Caco-2 (cell line): ENCODE data around the gene RUNX1. TPM values are rescaled to one million over a fixed set of nuclear protein-coding genes. Genes with fewer than 3 reads are reported as not detected.

Experiments
- BruUV-seq: library from RNA; stranded (reverse); fragments of 400-500 nt; replicated peaks from 2 replicates; lab custom pipeline; 2021; lab: Mats Ljungman, UMichigan
- CTCF ChIA-PET: fragments of 300-600 bp; sonication (Branson Sonifier 250); formaldehyde crosslinking; loops from one replicate; lab custom pipeline; 2022; ENCODE audit warnings: antibody characterized with exemption; lab: Charles Lee
- POLR2A ChIA-PET: fragments of 300-600 bp; sonication (Branson Sonifier 250); formaldehyde crosslinking; loops from one replicate; lab custom pipeline; 2022; ENCODE audit warnings: antibody characterized with exemption; lab: Charles Lee
- DNase-seq, 2 experiments: peaks; one replicate each; pipeline versions ENCODE4 v3.0.0 to v3.0.0-alpha.2; 2020 to 2022
- H3K27me3 ChIP-seq: replicated peaks from 2 replicates; pipeline ENCODE4 v1.6.0; 2011; ENCODE audit warnings: low read length; ENCODE audit not compliant: control insufficient read depth, insufficient read depth
- H3K36me3 ChIP-seq: 2 replicates; pipeline ENCODE4 v1.5.1; 2011; ENCODE audit warnings: low read length; ENCODE audit not compliant: control insufficient read depth, insufficient read depth
- H3K4me1 ChIP-seq: fragments of 250-450 bp; sonication (Bioruptor Pico); 2 replicates; pipeline ENCODE4 v1.5.1; 2020; ENCODE audit warnings: mild to moderate bottlenecking
- H3K4me3 ChIP-seq: 2 replicates; pipeline ENCODE4 v1.5.1; 2011; ENCODE audit warnings: low read depth, mild to moderate bottlenecking, control low read depth, low read length
- H3K9me3 ChIP-seq: fragments of 250-450 bp; sonication (Bioruptor Pico); 2 replicates; pipeline ENCODE4 v1.5.1; 2020; ENCODE audit warnings: mild to moderate bottlenecking, moderate library complexity
- H3K27ac Mint-ChIP-seq: one replicate; pipeline ENCODE4 v1.8.0; 2022; ENCODE audit warnings: mixed read lengths; ENCODE audit not compliant: unreplicated experiment
- H3K27me3 Mint-ChIP-seq: one replicate; pipeline ENCODE4 v1.8.0; 2022; ENCODE audit warnings: mixed read lengths; ENCODE audit not compliant: insufficient read depth, unreplicated experiment
- H3K36me3 Mint-ChIP-seq: one replicate; pipeline ENCODE4 v1.8.0; 2022; ENCODE audit warnings: mild to moderate bottlenecking, mixed read lengths; ENCODE audit not compliant: insufficient read depth, unreplicated experiment
- H3K4me1 Mint-ChIP-seq: one replicate; pipeline ENCODE4 v1.8.0; 2022; ENCODE audit warnings: low read depth, mixed read lengths; ENCODE audit not compliant: unreplicated experiment
- H3K4me3 Mint-ChIP-seq: one replicate; pipeline ENCODE4 v1.8.0; 2022; ENCODE audit warnings: mild to moderate bottlenecking, moderate library complexity, mixed read lengths; ENCODE audit not compliant: unreplicated experiment
- H3K9me3 Mint-ChIP-seq: one replicate; pipeline ENCODE4 v1.8.0; 2022; ENCODE audit warnings: mixed read lengths; ENCODE audit not compliant: unreplicated experiment
- intact Hi-C: fragments of 100-400 bp; cut with micrococcal nuclease; formaldehyde crosslinking; loops from one replicate; pipeline ENCODE4 v1.10.0; 2022; ENCODE audit not compliant: unreplicated experiment
- total RNA-seq: library from RNA; stranded (reverse); gene quantifications from 2 replicates; pipeline ENCODE4 v1.2.3, GENCODE V29; 2022
- TF ChIP-seq, protein P1 (sequence below), 2 experiments: fragments of 200-600 bp in 1 of 2; IDR thresholded peaks; 1 replicate in 1 of 2; 2 replicates in 1 of 2; pipeline versions ENCODE4 v1.5.1 to v1.8.0; 2011 to 2022; ENCODE audit warnings: antibody characterized with exemption in 1 of 2, control low read depth in 1 of 2, inconsistent platforms in 1 of 2, low read depth in 1 of 2, low read length in 1 of 2, mild to moderate bottlenecking in 1 of 2, moderate library complexity in 1 of 2; ENCODE audit not compliant: insufficient read depth in 1 of 2, severe bottlenecking in 1 of 2, unreplicated experiment in 1 of 2

The RUNX1 gene
- total RNA-seq, 1 experiment from 2014 or later: 11.7 TPM

GRCh38 chr21:34850166-34850690 lies 198.9 kb downstream of the RUNX1 start:
- DNase-seq: no peak
- no peaks in the 10 kb centered on the region for H3K27me3 ChIP-seq
- H3K36me3 Mint-ChIP-seq: no peaks in the 10 kb centered on the region
- POLR2A ChIA-PET: no interaction called here
- CTCF ChIA-PET: no interaction called here
- no peak overlapping the region for H3K4me3 ChIP-seq
- intact Hi-C loops: no loop called here
- H3K9me3 ChIP-seq: no peaks in the 10 kb centered on the region
- no peak overlapping the region for H3K27ac Mint-ChIP-seq
- no TSS peak for BruUV-seq
- no peaks in the 10 kb centered on the region for H3K4me1 Mint-ChIP-seq
- H3K4me1 ChIP-seq: no peaks in the 10 kb centered on the region
- H3K27me3 Mint-ChIP-seq: no peaks in the 10 kb centered on the region
- H3K9me3 Mint-ChIP-seq: no peaks in the 10 kb centered on the region
- TF ChIP-seq, protein P1, sequence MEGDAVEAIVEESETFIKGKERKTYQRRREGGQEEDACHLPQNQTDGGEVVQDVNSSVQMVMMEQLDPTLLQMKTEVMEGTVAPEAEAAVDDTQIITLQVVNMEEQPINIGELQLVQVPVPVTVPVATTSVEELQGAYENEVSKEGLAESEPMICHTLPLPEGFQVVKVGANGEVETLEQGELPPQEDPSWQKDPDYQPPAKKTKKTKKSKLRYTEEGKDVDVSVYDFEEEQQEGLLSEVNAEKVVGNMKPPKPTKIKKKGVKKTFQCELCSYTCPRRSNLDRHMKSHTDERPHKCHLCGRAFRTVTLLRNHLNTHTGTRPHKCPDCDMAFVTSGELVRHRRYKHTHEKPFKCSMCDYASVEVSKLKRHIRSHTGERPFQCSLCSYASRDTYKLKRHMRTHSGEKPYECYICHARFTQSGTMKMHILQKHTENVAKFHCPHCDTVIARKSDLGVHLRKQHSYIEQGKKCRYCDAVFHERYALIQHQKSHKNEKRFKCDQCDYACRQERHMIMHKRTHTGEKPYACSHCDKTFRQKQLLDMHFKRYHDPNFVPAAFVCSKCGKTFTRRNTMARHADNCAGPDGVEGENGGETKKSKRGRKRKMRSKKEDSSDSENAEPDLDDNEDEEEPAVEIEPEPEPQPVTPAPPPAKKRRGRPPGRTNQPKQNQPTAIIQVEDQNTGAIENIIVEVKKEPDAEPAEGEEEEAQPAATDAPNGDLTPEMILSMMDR (IDR thresholded peaks at IDR 0.05; ENCODE audit: insufficient read depth in 1 of 2, low read depth in 1 of 2, low read length in 1 of 2, severe bottlenecking in 1 of 2, unreplicated experiment in 1 of 2): no peak
- no peak overlapping the region for H3K4me3 Mint-ChIP-seq
- no peaks in the 10 kb centered on the region for H3K36me3 ChIP-seq

DNA sequence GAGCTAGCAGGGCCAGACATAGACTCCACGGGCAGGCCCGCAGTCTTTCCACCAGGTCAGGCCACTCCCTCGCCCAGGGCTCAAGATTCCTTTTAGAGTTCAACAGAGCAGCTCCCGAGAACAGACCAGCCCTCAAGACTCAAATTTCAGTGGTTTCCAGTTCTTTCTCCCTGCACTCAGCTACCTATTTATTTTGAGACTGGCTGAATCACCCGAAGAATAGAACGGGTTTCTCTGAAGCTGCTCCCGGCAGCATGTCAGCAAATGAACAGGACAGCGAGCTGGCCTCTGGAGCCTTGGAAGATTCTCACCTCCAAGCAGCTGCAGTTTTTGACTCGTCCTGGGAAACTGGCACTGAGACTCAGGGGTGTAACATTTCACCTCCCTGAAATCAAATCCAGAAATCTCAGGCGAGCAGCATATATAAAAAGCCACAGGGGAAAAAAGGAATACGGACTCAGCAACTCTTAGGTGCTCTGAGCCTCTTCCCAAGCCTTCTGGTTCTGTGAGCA lies 202.4 kb downstream of the RUNX1 start:
- Mint-ChIP-seq H3K27me3 (no peaks in the 10 kb centered on the region), H3K4me3 (no peak overlapping the region), H3K9me3 (no peaks in the 10 kb centered on the region), H3K4me1 (no peaks in the 10 kb centered on the region), H3K27ac (no peak overlapping the region), H3K36me3 (no peaks in the 10 kb centered on the region)
- DNase-seq: no peak
- no peak overlapping the region for H3K4me3 ChIP-seq
- H3K9me3 ChIP-seq: no peaks in the 10 kb centered on the region
- no peaks in the 10 kb centered on the region; the same call in 1 of the 2 replicates for H3K36me3 ChIP-seq
- POLR2A ChIA-PET: no interaction called here
- no peaks in the 10 kb centered on the region for H3K4me1 ChIP-seq
- intact Hi-C loops: no loop called here
- TF ChIP-seq, protein P1 (IDR thresholded peaks at IDR 0.05; ENCODE audit: insufficient read depth in 1 of 2, low read depth in 1 of 2, low read length in 1 of 2, severe bottlenecking in 1 of 2, unreplicated experiment in 1 of 2): no peak
- no TSS peak for BruUV-seq
- CTCF ChIA-PET: interaction anchor here (0.7 kb wide), 1 partner anchor 661 kb away, joined by 4 read pairs; no protein-coding TSS in a partner anchor
- no peaks in the 10 kb centered on the region for H3K27me3 ChIP-seq

- no peaks in the 10 kb centered on the region for H3K27me3 Mint-ChIP-seq
- BruUV-seq: no TSS peak
- DNase-seq: no peak
- Histone ChIP-seq H3K27me3 (no peaks in the 10 kb centered on the region), H3K4me3 (no peak overlapping the region), H3K36me3 (no peaks in the 10 kb centered on the region; the same call in 1 of the 2 replicates), H3K9me3 (no peaks in the 10 kb centered on the region), H3K4me1 (no peaks in the 10 kb centered on the region)
- H3K36me3 Mint-ChIP-seq: peaks cover under 1% of the 10 kb centered on the region
- no peak overlapping the region for H3K27ac Mint-ChIP-seq
- ChIA-PET CTCF (interaction anchor here (0.7 kb wide), 1 partner anchor 662 kb away, joined by 4 read pairs; no protein-coding TSS in a partner anchor), POLR2A (no interaction called here)
- no peak overlapping the region for H3K4me3 Mint-ChIP-seq
- H3K9me3 Mint-ChIP-seq: no peaks in the 10 kb centered on the region
- no peaks in the 10 kb centered on the region for H3K4me1 Mint-ChIP-seq
- TF ChIP-seq, protein P1 (IDR thresholded peaks at IDR 0.05; ENCODE audit: insufficient read depth in 1 of 2, low read depth in 1 of 2, low read length in 1 of 2, severe bottlenecking in 1 of 2, unreplicated experiment in 1 of 2): no peak
- intact Hi-C loops: no loop called here
Measured at GRCh38 chr21:34845521-34846451, 203.3 kb downstream of the RUNX1 start.
